Urinary bladder (tissue), 4 donors: Measurements from ENCODE around the gene SYT12. TPM values are rescaled to one million over a fixed set of nuclear protein-coding genes. Genes with fewer than 3 reads are reported as not detected.

Source experiments
- DNase-seq: peaks from one replicate; pipeline ENCODE4 v3.0.0-alpha.2; 2015; ENCODE audit errors: extremely low spot score
- H3K27ac ChIP-seq: one replicate; pipeline ENCODE4 v1.5.1; 2013; ENCODE audit warnings: low read depth, mild to moderate bottlenecking, moderate library complexity
- H3K36me3 ChIP-seq: one replicate; pipeline ENCODE4 v1.6.1; 2013; ENCODE audit warnings: mild to moderate bottlenecking, moderate library complexity; ENCODE audit not compliant: insufficient read depth
- H3K4me1 ChIP-seq: one replicate; pipeline ENCODE4 v1.6.1; 2013; ENCODE audit warnings: mild to moderate bottlenecking, moderate library complexity; ENCODE audit not compliant: insufficient read depth
- H3K4me3 ChIP-seq: one replicate; pipeline ENCODE4 v1.5.1; 2013; ENCODE audit warnings: low read depth, low read length
- WGBS: extraction: QIAGEN DNeasy Blood & Tissue Kit; methylation state at CpG from one replicate; pipeline ENCODE4 v1.1.7; 2013; 5-methylcytosine and 5-hydroxymethylcytosine counted together
- polyA plus RNA-seq: library from polyadenylated mRNA; stranded (reverse); fragments of 200-250 nt; gene quantifications from one replicate; pipeline ENCODE4 v1.2.3, GENCODE V29; 2013
- total RNA-seq: library from RNA; depleted of rRNA; stranded (reverse); fragments of >200 nt; gene quantifications from one replicate; pipeline ENCODE4 v1.2.3, GENCODE V29; 2014
- donor health status: healthy with polysubstance abuse.
- donor health status: healthy.

The SYT12 gene
- total and polyA plus RNA-seq, 2 donors, result 0.20 to 0.26 TPM

DNA sequence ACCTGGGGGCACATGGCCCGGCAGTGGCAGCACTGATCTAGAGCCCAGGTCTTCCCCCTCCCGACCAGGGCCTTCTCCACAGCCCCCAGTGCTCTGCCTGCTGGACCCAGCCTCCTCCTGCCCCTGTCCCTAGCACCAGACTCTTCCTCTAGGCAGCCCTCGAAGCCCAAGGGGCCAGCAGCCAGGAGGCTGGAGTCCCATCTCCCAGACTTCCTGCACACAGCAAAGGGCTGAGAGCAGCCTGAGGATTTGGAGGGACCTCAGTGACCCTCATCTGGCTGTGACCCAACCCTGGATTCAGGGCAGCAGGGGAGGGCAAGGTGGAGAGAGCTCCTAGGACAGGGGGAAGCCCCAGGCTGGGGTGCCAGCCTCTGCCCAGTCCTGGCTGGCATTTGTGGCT is 36.7 kb downstream of the SYT12 start:
- DNase-seq, result no peak
- peaks cover 7% of the 10 kb centered on the region for H3K4me1 ChIP-seq
- H3K36me3 ChIP-seq, result no peaks in the 10 kb centered on the region
- H3K4me3 ChIP-seq, result no peak overlapping the region
- 83% methylated on average over 3 of the region's 3 CpGs for WGBS
- no peak overlapping the region for H3K27ac ChIP-seq

DNA sequence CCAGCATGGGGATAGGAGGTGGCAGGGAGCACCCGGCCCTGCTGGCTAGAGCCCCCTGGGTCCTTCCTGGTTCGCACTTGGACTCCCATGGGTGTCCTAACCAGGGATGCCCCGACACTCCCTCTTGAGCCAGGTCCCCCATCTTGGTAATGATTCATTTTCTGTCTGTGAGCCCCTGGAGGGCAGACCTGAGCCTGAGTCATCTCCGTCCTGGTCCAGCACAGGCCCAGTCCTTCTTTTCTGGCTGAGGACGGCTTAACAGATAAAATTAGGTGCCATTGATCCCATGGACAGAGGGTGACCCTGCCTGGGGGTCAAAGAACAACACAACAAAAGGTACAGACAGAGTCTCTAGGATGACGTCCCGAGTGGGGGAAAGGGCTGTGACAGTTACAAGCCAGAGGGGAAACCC is 37.2 kb downstream of the SYT12 start:
- 89% methylated on average over 7 of the region's 7 CpGs for WGBS
- no peak overlapping the region for H3K27ac ChIP-seq
- no peak overlapping the region for H3K4me3 ChIP-seq
- no peak for DNase-seq
- H3K4me1 ChIP-seq, result peaks cover 7% of the 10 kb centered on the region
- H3K36me3 ChIP-seq, result no peaks in the 10 kb centered on the region

DNA sequence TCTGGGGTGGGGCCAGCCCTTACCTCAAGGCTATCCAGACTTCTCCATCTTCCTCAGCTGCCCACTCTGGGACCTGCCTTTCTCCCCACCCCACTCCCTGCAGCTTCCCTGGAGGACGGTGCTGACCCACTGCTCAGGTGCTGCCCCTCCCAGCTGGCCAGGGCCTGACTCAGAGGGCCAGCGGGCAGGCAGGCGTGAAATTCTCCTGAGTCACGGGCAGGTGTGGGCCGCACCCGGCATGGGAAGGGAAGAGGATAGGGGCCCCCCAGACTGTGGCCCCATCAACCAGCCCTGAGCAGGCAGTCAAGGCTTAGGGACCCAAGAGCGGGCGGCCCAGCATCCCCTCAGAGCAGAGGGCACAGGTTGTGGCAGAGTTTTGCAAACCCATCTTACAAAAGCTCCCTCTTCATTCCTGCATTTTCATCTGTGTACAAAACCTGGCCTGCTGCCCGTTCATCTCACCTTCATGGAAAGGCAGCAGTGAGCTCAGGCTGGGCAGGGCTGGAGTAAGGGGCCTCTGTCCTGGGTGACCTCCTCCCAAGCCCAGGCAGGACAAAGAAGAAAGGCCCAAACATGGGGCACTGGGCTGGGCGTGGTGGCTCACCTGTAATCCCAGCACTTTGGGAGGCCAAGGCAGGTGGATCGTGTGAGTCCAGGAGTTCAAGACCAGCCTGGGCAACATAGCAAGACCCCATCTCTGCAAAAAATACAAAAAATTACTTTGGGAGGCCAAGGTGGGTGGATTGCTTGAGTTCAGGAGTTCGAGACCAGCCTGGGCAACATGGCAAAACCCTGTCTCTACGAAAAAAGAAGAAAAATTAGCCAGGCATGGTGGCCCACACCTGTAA is 39.8 kb downstream of the SYT12 start:
- Histone ChIP-seq H3K27ac (no peak overlapping the region), H3K4me1 (no peaks in the 10 kb centered on the region), H3K4me3 (no peak overlapping the region), H3K36me3 (no peaks in the 10 kb centered on the region)
- WGBS, result 87% methylated on average over 13 of the region's 13 CpGs
- no peak for DNase-seq

DNA sequence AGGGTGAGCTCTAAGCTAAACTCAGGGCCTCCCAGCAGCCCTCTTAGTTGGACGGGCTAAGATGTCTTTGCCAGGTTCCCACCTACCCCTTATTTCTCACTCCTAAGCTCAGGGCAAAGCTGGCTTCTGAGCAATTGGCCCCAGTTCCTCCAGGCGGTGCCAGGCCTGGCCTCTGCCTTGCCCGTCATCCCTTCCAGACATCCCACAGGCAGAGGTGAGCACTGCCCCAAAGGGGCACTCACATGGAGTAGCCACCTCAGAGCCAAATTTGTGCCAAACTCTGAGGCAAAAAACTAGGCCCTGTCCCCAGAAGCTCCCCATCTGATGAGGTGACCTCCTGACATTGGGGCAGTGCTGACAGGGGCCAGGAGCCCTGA is 43.4 kb downstream of the SYT12 start:
- Histone ChIP-seq H3K4me3 (no peak overlapping the region), H3K4me1 (no peaks in the 10 kb centered on the region), H3K27ac (no peak overlapping the region), H3K36me3 (no peaks in the 10 kb centered on the region)
- 96% methylated on average over 3 of the region's 3 CpGs for WGBS
- DNase-seq, result no peak

DNA sequence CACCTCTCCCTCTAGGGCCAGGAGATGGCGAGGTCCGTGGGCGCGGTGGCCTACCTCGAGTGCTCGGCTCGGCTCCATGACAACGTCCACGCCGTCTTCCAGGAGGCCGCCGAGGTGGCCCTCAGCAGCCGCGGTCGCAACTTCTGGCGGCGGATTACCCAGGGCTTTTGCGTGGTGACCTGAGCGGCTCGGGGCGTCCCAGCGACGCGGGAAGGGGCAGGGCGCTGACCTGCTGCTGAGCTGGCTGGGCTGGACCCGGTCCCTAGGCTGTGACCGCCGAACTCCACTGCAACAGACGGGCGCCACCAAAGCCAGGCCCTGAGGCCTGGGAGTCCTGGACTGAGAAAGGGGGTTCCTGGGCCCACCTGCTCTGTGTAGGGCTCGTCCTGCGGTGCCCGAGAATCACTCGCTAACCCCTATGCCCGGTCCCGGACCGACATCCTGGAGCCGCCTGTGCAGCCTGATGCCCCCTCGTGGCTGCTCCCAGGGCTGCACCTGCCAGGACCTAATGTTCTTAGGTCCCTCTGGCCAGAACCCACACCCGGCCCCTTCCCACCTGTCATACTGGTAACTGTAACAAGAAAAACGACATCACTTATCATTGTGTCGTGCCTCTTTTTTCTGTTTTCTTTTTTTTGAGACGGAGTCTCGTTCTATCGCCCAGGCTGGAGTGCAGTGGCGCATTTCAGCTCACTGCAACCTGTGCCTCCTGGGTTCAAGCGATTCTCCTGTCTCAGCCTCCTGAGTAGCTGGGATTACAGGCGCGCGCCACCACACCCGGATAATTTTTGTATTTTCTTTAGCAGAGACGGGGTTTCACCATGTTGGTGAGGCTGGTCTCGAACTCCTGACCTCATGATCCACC is 48.7 kb downstream of the SYT12 start:
- no peak overlapping the region for H3K4me3 ChIP-seq
- H3K4me1 ChIP-seq, result no peaks in the 10 kb centered on the region
- no peak overlapping the region for H3K27ac ChIP-seq
- no peak for DNase-seq
- no peaks in the 10 kb centered on the region for H3K36me3 ChIP-seq
- WGBS, result 53% methylated on average over 53 of the region's 53 CpGs

DNA sequence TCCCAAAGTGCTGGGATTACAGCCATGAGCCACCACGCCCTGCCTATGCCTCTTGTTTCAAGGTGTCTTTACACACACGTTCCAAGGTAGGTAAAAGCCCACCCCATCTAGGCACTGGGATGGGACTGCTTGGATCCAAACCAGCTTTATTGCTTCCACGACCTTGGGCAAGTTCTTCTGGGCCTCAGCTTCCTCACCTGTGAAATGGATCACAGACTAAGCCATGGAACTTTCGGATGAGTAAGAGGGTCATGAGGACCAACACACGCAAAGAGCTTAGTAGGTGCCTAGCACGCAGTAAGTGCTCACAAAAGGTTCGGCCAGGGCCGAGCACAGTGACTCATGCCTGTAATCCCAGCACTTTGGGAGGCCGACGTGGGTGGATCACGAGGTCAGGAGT is 49.4 kb downstream of the SYT12 start:
- Histone ChIP-seq H3K4me3 (no peak overlapping the region), H3K27ac (no peak overlapping the region), H3K36me3 (no peaks in the 10 kb centered on the region), H3K4me1 (no peaks in the 10 kb centered on the region)
- no peak for DNase-seq
- WGBS, result 88% methylated on average over 11 of the region's 11 CpGs

DNA sequence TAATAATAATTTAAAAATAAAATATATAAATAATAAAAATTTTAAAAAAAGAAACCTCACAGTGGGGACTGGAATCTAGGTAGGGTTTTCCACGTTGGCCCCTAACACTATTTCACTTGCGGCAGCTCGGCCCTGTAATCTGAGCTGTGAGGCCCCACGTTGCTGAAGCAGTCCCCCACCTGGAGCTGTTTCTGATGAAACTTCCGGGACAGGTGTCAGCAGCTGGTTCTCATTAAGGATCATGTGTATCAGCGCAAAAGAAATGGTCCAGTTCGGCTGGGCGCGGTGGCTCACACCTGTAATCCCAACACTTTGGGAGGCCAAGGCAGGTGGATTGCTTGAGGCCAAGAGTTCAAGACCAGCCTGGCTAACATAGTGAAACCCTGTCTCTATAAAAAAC is 51.0 kb downstream of the SYT12 start:
- Histone ChIP-seq H3K4me1 (no peaks in the 10 kb centered on the region), H3K27ac (no peak overlapping the region), H3K36me3 (no peaks in the 10 kb centered on the region), H3K4me3 (no peak overlapping the region)
- no peak for DNase-seq
- WGBS, result 83% methylated on average over 9 of the region's 9 CpGs

DNA sequence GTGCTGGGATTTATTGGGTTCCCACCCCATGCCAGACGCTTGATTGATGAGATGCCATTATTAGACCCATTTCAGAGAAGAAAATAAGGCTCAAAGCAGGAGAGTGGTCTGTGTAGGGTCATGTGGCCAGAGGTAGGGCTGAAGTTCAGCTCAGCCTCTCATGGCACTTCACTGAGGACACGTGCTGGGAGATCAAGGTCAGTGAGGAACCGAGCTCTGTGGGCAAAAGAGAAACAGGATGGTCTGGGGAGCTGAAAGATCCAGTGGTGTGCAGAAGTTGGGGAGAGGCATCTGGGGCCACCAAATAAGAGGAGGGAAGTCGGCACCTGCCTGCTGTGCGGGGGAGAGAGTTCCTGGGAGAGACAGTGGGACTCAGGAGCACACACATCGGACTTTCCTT is 53.3 kb downstream of the SYT12 start:
- Histone ChIP-seq H3K4me3 (no peak overlapping the region), H3K4me1 (no peaks in the 10 kb centered on the region), H3K36me3 (no peaks in the 10 kb centered on the region), H3K27ac (no peak overlapping the region)
- 88% methylated on average over 6 of the region's 6 CpGs for WGBS
- DNase-seq, result no peak

DNA sequence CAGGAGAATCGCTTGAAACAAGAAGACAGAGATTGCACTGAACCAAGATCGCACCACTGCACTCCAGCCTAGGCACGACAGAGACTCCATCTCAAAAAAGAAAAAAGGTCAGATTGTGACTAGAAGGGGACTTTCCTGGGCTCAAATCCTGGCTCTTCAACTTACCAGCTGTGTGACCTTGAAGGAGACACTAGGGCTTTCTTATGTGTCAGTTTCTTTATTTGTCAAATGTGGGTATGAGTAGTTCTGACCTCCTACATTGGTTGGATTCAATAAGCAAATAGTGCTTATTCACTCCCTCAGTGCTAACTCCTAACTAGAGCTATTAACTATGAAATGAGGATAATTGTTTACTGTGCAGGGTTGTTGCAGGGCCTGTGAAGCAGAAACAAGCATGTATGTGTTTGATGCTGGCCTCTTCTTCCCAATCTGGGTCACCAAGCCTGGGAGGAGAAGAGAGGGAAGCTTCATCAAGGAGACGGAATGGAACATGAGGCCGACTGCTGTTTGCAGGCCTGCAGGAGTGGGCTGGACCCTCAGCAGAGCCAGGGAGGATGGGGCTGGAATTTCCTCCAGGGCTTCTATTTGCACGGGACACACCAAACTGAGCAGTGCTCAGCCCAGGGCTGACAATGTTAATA is 56.3 kb downstream of the SYT12 start:
- 80% methylated on average over 6 of the region's 6 CpGs for WGBS
- no peak for DNase-seq
- Histone ChIP-seq H3K27ac (no peak overlapping the region), H3K36me3 (no peaks in the 10 kb centered on the region), H3K4me3 (no peak overlapping the region), H3K4me1 (no peaks in the 10 kb centered on the region)

DNA sequence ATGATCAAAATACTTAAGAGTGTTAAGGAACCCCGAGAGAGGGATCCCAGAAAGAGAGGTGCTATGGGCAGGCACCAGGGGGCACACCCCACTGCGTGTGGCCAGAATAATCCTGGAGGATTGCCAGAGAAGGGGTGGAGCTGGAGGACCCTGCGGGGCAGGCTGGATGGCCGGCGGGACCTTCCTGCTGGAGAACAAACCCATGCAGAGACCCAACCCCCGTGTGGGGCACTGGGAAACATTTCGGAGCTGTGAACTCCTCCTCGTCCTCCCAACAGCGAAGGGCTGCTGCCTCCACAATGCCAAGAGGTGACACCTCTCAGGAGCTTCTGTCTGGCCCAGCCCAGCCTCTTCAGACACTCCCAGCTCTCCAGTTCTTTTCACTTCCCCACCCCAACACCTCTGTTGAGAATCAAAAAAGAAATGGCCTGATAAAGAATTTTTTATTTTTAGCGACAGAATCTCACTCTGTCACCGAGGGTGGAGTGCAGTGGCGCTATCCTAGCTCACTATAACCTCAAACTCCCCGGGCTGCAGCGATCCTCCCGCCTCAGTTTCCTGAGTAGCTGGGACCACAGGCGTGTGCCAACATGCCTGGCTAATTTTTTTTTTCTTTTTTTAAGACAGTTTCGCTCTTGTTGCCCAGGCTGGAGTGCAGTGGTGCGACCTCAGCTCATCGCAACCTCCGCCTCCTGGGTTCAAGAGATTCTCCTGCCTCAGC is 59.3 kb downstream of the SYT12 start:
- no peaks in the 10 kb centered on the region for H3K36me3 ChIP-seq
- no peak overlapping the region for H3K27ac ChIP-seq
- H3K4me1 ChIP-seq, result no peaks in the 10 kb centered on the region
- no peak for DNase-seq
- 44% methylated on average over 20 of the region's 20 CpGs for WGBS
- no peak overlapping the region for H3K4me3 ChIP-seq

DNA sequence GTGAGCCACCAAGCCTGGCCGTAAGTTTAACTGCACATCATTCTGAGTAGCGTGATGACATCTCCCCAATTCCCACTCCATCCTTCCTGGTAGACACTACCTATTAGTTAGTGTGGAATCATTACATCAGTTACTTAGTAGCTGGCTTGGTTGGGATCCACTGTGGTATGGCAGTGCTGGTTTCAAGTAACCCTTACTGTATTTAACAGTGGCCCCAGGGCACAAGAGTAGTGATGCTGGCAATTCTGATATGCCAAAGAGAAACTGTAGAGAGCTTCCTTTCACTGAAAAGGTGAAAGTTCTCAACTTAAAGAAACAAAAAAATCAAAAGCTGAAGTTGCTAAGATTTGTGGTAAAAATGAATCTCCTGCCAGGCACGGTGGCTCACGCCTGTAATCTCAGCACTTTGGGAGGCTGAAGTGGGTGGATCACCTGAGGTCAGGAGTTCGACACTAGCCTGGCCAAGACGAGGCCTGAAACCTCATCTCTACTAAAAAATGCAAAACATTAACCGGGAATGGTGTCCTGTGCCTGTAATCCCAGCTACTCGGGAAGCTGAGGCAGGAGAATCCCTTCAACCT is 60.9 kb downstream of the SYT12 start:
- DNase-seq, result no peak
- Histone ChIP-seq H3K36me3 (no peaks in the 10 kb centered on the region), H3K27ac (no peak overlapping the region), H3K4me3 (no peak overlapping the region), H3K4me1 (no peaks in the 10 kb centered on the region)
- 85% methylated on average over 8 of the region's 8 CpGs for WGBS

DNA sequence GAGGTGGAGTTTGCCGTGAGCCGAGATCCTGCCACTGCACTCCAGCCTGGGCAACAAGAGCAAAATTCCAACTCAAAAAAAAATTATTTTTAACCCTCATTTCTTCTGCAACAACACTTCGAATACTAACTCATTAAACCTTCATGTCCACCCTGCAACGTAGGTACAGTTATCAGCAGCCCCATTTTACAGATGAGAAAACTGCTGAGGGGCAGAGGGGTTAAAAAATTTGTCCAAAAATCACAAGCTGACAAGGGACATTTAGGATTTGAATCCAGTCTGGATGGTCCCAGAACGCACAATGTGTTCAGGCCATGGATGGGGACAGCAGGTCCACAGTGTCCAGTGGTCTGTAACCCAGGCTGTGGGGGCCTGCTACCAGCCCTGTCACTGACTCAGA is 62.7 kb downstream of the SYT12 start:
- Histone ChIP-seq H3K4me1 (no peaks in the 10 kb centered on the region), H3K4me3 (no peak overlapping the region), H3K36me3 (no peaks in the 10 kb centered on the region), H3K27ac (no peak overlapping the region)
- WGBS, result 97% methylated on average over 5 of the region's 5 CpGs
- no peak for DNase-seq

DNA sequence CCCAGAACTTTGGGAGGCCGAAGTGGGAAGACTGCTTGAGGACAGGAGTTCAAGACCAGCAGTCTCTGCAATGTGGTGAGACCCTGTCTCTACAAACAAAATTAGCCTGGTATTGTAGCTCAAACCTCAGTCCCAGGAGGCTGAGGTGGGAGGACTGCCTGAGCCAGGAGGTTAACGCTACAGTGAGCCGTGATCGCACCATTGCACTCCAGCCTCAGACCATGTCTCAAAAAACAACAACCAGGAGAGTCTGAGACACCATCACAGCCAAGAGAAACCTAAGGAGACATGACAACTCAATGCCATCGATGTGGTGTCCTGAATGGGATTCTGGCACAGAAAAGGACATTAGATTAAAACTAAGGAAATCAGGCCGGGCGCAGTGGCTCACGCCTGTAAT is 67.8 kb downstream of the SYT12 start:
- Histone ChIP-seq H3K4me1 (no peaks in the 10 kb centered on the region), H3K36me3 (no peaks in the 10 kb centered on the region), H3K27ac (peak overlapping the region; percentile 1), H3K4me3 (no peak overlapping the region)
- WGBS, result 94% methylated on average over 8 of the region's 8 CpGs
- no peak for DNase-seq
